K562 (cell line): ENCODE results near the gene SHC1. TPM values are rescaled to one million over a fixed set of nuclear protein-coding genes. Genes with fewer than 3 reads are reported as not detected.

Source experiments
- ARID3B ChIP-seq: fragments of 250-450 bp; sonication (Bioruptor Pico); IDR thresholded peaks from 2 replicates; pipeline ENCODE4 v1.4.0; 2020; ENCODE audit warnings: borderline replicate concordance
- CHAMP1 ChIP-seq: fragments of 450-650 bp; IDR thresholded peaks from 2 replicates; pipeline ENCODE4 v1.6.1; 2016; ENCODE audit warnings: mild to moderate bottlenecking
- COPS2 ChIP-seq: fragments of 450-650 bp; conservative IDR thresholded peaks from 2 replicates; pipeline ENCODE4 v1.6.1; 2016; ENCODE audit warnings: mild to moderate bottlenecking, moderate library complexity
- DEAF1 ChIP-seq: fragments of 450-650 bp; formaldehyde crosslinking; IDR thresholded peaks from 2 replicates; pipeline ENCODE4 v1.4.0; 2020; ENCODE audit warnings: mild to moderate bottlenecking, moderate library complexity
- FOXK1 ChIP-seq: sonication (generic); formaldehyde crosslinking; IDR thresholded peaks from 2 replicates; pipeline ENCODE4 v1.8.0; 2022; ENCODE audit warnings: missing genetic modification reagents, mild to moderate bottlenecking, borderline replicate concordance
- KDM2B ChIP-seq: fragments of 250-450 bp; sonication (Bioruptor Pico); IDR thresholded peaks from 2 replicates; pipeline ENCODE4 v1.8.0; 2021; ENCODE audit warnings: mild to moderate bottlenecking, moderate library complexity
- KHSRP ChIP-seq: fragments of 450-650 bp; IDR thresholded peaks from 2 replicates; pipeline ENCODE4 v1.6.1; 2017
- MBD2 ChIP-seq: sonication (generic); IDR thresholded peaks from 2 replicates; pipeline ENCODE4 v1.6.1; 2016; ENCODE audit warnings: low read depth, borderline replicate concordance
- MTA3 ChIP-seq: fragments of 450-650 bp; formaldehyde crosslinking; IDR thresholded peaks from 2 replicates; pipeline ENCODE4 v1.6.1; 2017; ENCODE audit warnings: mild to moderate bottlenecking, borderline replicate concordance
- MTF1 ChIP-seq: fragments of 250-450 bp; sonication (Bioruptor Pico); IDR thresholded peaks from 2 replicates; pipeline ENCODE4 v1.9.0; 2021; ENCODE audit warnings: moderate library complexity, mild to moderate bottlenecking, inconsistent platforms, borderline replicate concordance
- NCOA1 ChIP-seq: fragments of 450-650 bp; IDR thresholded peaks from 2 replicates; pipeline ENCODE4 v1.6.1; 2016; ENCODE audit warnings: low read depth
- SIN3A ChIP-seq, 2 experiments: fragments of 150-350 bp in 1 of 2; IDR thresholded peaks; 2 replicates each; pipeline ENCODE4 v1.6.1; 2011 to 2016; ENCODE audit warnings: borderline replicate concordance in 2 of 2, low read depth in 2 of 2, low read length in 2 of 2, mild to moderate bottlenecking in 2 of 2, moderate library complexity in 2 of 2; ENCODE audit not compliant: control insufficient read depth in 1 of 2
- SRF ChIP-seq, 2 experiments: fragments of 250-450, 450-650 bp in 1 of 2; sonication (Bioruptor Pico) in 1 of 2; sonication (generic) in 1 of 2; formaldehyde crosslinking; IDR thresholded peaks; 2 replicates each; pipeline versions ENCODE4 v1.5.0 to v1.5.1; 2020 to 2022; ENCODE audit warnings: mild to moderate bottlenecking in 1 of 2, missing genetic modification reagents in 1 of 2
- SUPT5H ChIP-seq: fragments of 450-650 bp; IDR thresholded peaks from 2 replicates; pipeline ENCODE4 v1.6.1; 2016
- TEAD4 ChIP-seq, 2 experiments: sonication (generic) in 1 of 2; formaldehyde crosslinking in 1 of 2; IDR thresholded peaks; 2 replicates each; pipeline versions ENCODE4 v1.6.1 to v1.8.0; 2012 to 2022; ENCODE audit warnings: borderline replicate concordance in 1 of 2, inconsistent platforms in 1 of 2, low read length in 1 of 2, mild to moderate bottlenecking in 1 of 2, missing genetic modification reagents in 1 of 2
- TSC22D4 ChIP-seq: fragments of 450-650 bp; IDR thresholded peaks from 2 replicates; pipeline ENCODE4 v1.6.1; 2016; ENCODE audit warnings: missing genetic modification characterization, missing biosample characterization, control low read depth
- ZHX1 ChIP-seq: fragments of 150-350 bp; conservative IDR thresholded peaks from 2 replicates; pipeline ENCODE4 v1.6.1; 2014; ENCODE audit warnings: low read length
- ZNF639 ChIP-seq, 2 experiments: fragments of 200-800 bp in 1 of 2; sonication (Bioruptor generic) in 1 of 2; sonication (generic) in 1 of 2; formaldehyde crosslinking in 1 of 2; IDR thresholded peaks in 1 of 2; conservative IDR thresholded peaks in 1 of 2; 2 replicates each; pipeline versions ENCODE4 v1.5.0 to v1.6.1; 2016 to 2020; ENCODE audit warnings: missing compliant biosample characterization in 1 of 2, missing genetic modification characterization in 1 of 2, missing genetic modification reagents in 1 of 2
- polyA plus RNA-seq, 8 experiments: library from polyadenylated mRNA; depleted of rRNA in 4 of 8; stranded (reverse) in 5 of 8; unstranded in 3 of 8; fragments of >200 nt; fragmentation: Nextera tagmentation in 2 of 8; fragmentation: Illumina TruSeq in 1 of 8; extraction: Ambion mirVana in 2 of 8; extraction: Trizol in 1 of 8; gene quantifications; 2 replicates each; pipeline versions ENCODE4 v1.2.1 to v1.2.3, GENCODE V29; 2011 to 2014; ENCODE audit warnings: inconsistent platforms in 1 of 8, missing spikeins in 1 of 8
- total RNA-seq, 7 experiments: library from RNA; depleted of rRNA in 6 of 7; stranded (reverse); fragments of >200 nt in 6 of 7; fragmentation: Illumina TruSeq in 2 of 7; extraction: Trizol in 2 of 7; gene quantifications; 2 replicates each; pipeline versions ENCODE4 v1.2.1 to v1.2.3, GENCODE V29; 2011 to 2021; ENCODE audit warnings: low replicate concordance in 1 of 7

Gene SHC1
- total and polyA plus RNA-seq, 9 of the 15 experiments (the other 6 are each of a cell fraction or from before 2014, with no cell fraction given), result 4.1 to 113 (median 51.9) TPM

- TF ChIP-seq DEAF1 (CRISPR knock-in tag) (no peak), CHAMP1 (no peak), ARID3B (CRISPR knock-in tag) (no peak), KHSRP (no peak), TEAD4 (IDR thresholded peaks at IDR 0.05; ENCODE audit: low read length) (no peak), TEAD4 (CRISPR knock-in tag; IDR thresholded peaks at IDR 0.05; ENCODE audit: borderline replicate concordance) (no peak), SUPT5H (no peak), MTF1 (no peak), FOXK1 (no peak), TSC22D4 (tag) (no peak), MBD2 (peak; percentile 41; the same call in 1 of the 2 replicates), KDM2B (no peak), COPS2 (no peak), NCOA1 (no peak), MTA3 (no peak), ZNF639 (CRISPR knock-in tag; conservative IDR thresholded peaks at IDR 0.05 in 1 of 2, IDR thresholded peaks at IDR 0.05 in 1 of 2) (no peak), ZHX1 (no peak), SIN3A (IDR thresholded peaks at IDR 0.05; ENCODE audit: borderline replicate concordance in 2 of 2, control insufficient read depth in 1 of 2, low read depth in 2 of 2, low read length in 2 of 2) (no peak), SRF (CRISPR knock-in tag; IDR thresholded peaks at IDR 0.05) (no peak)
Measured at GRCh38 chr1:155012026-155012546, 41.5 kb upstream of the SHC1 start (continued).
